Endothelial cell (in vitro differentiated cells): Measurements from ENCODE around the gene NCK2. TPM values are rescaled to one million over a fixed set of nuclear protein-coding genes. Genes with fewer than 3 reads are reported as not detected.

Source experiments
- DNase-seq: peaks from one replicate; pipeline ENCODE4 v3.0.0; 2021; ENCODE audit warnings: low spot score
- H3K27ac Mint-ChIP-seq: one replicate; pipeline ENCODE4 v1.8.0; 2021; ENCODE audit warnings: mixed read lengths, inconsistent platforms; ENCODE audit not compliant: unreplicated experiment
- H3K27me3 Mint-ChIP-seq: one replicate; pipeline ENCODE4 v1.8.0; 2021; ENCODE audit warnings: mild to moderate bottlenecking, moderate library complexity, mixed read lengths, inconsistent platforms; ENCODE audit not compliant: unreplicated experiment
- H3K36me3 Mint-ChIP-seq: one replicate; pipeline ENCODE4 v1.8.0; 2021; ENCODE audit warnings: mild to moderate bottlenecking, low read depth, mixed read lengths, inconsistent platforms; ENCODE audit not compliant: unreplicated experiment
- H3K4me1 Mint-ChIP-seq: one replicate; pipeline ENCODE4 v1.8.0; 2021; ENCODE audit warnings: mild to moderate bottlenecking, mixed read lengths, inconsistent platforms; ENCODE audit not compliant: unreplicated experiment
- H3K4me3 Mint-ChIP-seq: one replicate; pipeline ENCODE4 v1.8.0; 2021; ENCODE audit warnings: mild to moderate bottlenecking, mixed read lengths, inconsistent platforms; ENCODE audit not compliant: unreplicated experiment
- H3K9me3 Mint-ChIP-seq: one replicate; pipeline ENCODE4 v1.8.0; 2021; ENCODE audit warnings: mixed read lengths, inconsistent platforms; ENCODE audit not compliant: unreplicated experiment
- CTCF ChIP-seq: fragments of 200-600 bp; sonication (generic); IDR thresholded peaks from one replicate; pipeline ENCODE4 v1.5.0; 2021; ENCODE audit warnings: antibody characterized with exemption; ENCODE audit not compliant: unreplicated experiment
- total RNA-seq: library from RNA; stranded (reverse); fragmentation: NEBNext Ultra II Directional; extraction: Animal tissue kit (Norgen Biotek cat#: 25700); gene quantifications from one replicate; pipeline ENCODE4 v1.2.1, GENCODE V29; 2021; ENCODE audit not compliant: unreplicated experiment

The NCK2 gene
- total RNA-seq, 1 donor from 2014 or later: 93.7 TPM

- Mint-ChIP-seq H3K27me3 (peaks cover 5% of the 10 kb centered on the region), H3K36me3 (peaks cover 7% of the 10 kb centered on the region), H3K4me3 (no peak overlapping the region), H3K9me3 (no peaks in the 10 kb centered on the region), H3K4me1 (peaks cover 68% of the 10 kb centered on the region), H3K27ac (no peak overlapping the region)
- DNase-seq: no peak
- TF ChIP-seq CTCF: no peak
Measured at GRCh38 chr2:105796791-105797190, 52.1 kb downstream of the NCK2 start.

GRCh38 chr2:105797298-105797819 lies 52.6 kb downstream of the NCK2 start:
- TF ChIP-seq CTCF: no peak
- Mint-ChIP-seq H3K27ac (no peak overlapping the region), H3K4me1 (peaks cover 68% of the 10 kb centered on the region), H3K27me3 (peaks cover 5% of the 10 kb centered on the region), H3K9me3 (no peaks in the 10 kb centered on the region), H3K4me3 (no peak overlapping the region), H3K36me3 (peaks cover 10% of the 10 kb centered on the region)
- no peak for DNase-seq

- H3K4me3 Mint-ChIP-seq: no peak overlapping the region
- no peak for TF ChIP-seq CTCF
- no peak overlapping the region for H3K27ac Mint-ChIP-seq
- H3K4me1 Mint-ChIP-seq: peaks cover 63% of the 10 kb centered on the region
- DNase-seq: no peak
- H3K9me3 Mint-ChIP-seq: no peaks in the 10 kb centered on the region
- H3K27me3 Mint-ChIP-seq: peaks cover 1% of the 10 kb centered on the region
- peaks cover 15% of the 10 kb centered on the region for H3K36me3 Mint-ChIP-seq
Measured at GRCh38 chr2:105798595-105798994, 53.9 kb downstream of the NCK2 start.

GRCh38 chr2:105800036-105800713 lies 55.5 kb downstream of the NCK2 start:
- no peak for TF ChIP-seq CTCF
- Mint-ChIP-seq H3K9me3 (no peaks in the 10 kb centered on the region), H3K4me1 (peaks cover 64% of the 10 kb centered on the region), H3K36me3 (peaks cover 15% of the 10 kb centered on the region), H3K27me3 (no peaks in the 10 kb centered on the region), H3K27ac (no peak overlapping the region), H3K4me3 (no peak overlapping the region)
- DNase-seq: no peak

- DNase-seq: no peak
- H3K4me1 Mint-ChIP-seq: peaks cover 56% of the 10 kb centered on the region
- TF ChIP-seq CTCF: no peak
Measured at GRCh38 chr2:105800953-105801635, 56.4 kb downstream of the NCK2 start.

More at GRCh38 chr2:105800953-105801635, 56.4 kb downstream of the NCK2 start:
- peaks cover 15% of the 10 kb centered on the region for H3K36me3 Mint-ChIP-seq
- H3K9me3 Mint-ChIP-seq: no peaks in the 10 kb centered on the region
- no peaks in the 10 kb centered on the region for H3K27me3 Mint-ChIP-seq
- peak overlapping the region; percentile 49 for H3K27ac Mint-ChIP-seq
- H3K4me3 Mint-ChIP-seq: no peak overlapping the region
